GM12873 (cell line): ENCODE results near the gene SAYSD1.

Source experiments
- TF ChIP-seq, protein P1 (sequence below): IDR thresholded peaks from 2 replicates; pipeline ENCODE4 v1.5.1; 2012; ENCODE audit warnings: low read depth, mild to moderate bottlenecking, moderate library complexity, low read length, control low read depth; ENCODE audit not compliant: insufficient read depth; ENCODE audit errors: missing control alignments

Gene SAYSD1

DNA sequence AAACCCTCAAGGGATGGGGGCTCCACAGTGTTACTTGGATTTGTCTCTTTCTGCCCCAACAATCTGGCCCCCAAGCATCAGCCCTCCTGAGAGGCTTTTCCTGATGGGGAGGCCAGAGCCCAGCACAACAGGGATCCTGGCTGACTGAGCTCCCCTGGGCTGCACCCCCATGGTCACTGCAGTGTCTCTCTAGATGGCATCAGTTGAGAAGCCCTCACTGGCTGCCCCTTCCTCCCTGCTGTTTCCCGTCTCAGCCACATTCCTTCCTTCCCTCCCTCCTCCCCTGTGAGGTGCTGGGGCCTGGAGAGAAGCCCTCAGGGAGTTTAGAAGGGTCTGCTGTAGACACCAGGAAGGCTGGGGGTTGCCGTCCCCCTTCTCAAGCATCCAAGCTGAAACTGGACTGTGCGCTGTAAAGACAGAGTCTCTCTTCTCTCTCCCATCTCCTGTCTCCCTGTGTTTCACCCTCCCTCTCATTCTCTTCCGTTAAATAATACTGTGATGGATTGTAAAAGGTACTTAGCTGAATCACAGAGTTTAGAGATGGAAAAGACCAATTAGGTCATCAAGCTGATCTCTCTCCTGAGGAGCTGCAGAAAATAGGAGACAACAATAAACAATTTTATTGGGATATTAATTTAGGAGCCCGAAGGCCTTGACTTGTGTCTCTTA is 29.7 kb downstream of the SAYSD1 start:
- TF ChIP-seq, protein P1, sequence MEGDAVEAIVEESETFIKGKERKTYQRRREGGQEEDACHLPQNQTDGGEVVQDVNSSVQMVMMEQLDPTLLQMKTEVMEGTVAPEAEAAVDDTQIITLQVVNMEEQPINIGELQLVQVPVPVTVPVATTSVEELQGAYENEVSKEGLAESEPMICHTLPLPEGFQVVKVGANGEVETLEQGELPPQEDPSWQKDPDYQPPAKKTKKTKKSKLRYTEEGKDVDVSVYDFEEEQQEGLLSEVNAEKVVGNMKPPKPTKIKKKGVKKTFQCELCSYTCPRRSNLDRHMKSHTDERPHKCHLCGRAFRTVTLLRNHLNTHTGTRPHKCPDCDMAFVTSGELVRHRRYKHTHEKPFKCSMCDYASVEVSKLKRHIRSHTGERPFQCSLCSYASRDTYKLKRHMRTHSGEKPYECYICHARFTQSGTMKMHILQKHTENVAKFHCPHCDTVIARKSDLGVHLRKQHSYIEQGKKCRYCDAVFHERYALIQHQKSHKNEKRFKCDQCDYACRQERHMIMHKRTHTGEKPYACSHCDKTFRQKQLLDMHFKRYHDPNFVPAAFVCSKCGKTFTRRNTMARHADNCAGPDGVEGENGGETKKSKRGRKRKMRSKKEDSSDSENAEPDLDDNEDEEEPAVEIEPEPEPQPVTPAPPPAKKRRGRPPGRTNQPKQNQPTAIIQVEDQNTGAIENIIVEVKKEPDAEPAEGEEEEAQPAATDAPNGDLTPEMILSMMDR, result no peak

DNA sequence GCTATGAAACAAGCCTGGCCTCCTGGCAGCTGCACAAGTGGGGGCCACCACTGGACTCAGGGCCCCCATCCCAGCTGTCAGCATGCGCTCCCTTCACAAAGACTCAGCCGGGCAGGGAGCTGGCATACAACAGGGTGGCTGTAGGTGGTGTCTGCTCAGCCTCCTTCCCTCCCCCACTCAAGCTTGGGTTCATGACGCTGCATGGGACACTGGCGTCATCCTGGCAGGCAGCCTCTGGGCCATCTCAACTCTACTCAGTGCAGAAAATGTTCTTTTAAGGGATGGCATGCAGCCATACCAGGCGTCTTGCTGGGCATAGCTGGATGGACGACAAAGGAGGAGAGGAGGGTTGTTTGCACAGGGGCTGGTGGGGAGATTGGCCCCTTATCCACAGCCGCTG is 30.5 kb downstream of the SAYSD1 start:
- TF ChIP-seq, protein P1, result no peak

DNA sequence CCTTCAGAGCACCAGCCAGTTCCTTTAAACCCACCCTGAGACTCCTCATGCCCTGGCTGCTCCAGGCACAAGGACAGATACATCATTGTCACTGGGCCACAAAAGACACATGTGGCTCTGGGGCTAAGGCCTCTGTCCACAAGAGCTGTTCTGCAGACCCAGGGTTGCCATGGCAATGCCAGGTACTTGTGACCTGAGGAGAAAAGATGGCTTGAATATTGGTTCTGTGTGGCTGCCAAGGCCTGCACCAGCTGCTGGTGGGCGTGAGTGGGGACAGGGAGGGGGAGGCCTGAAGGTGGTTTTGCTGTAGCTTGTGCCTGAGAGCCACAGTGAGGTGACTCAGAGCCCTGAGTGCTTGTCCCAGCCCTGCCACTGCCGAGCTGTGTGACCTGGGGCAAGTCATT is 31.8 kb downstream of the SAYSD1 start:
- TF ChIP-seq, protein P1, result no peak

DNA sequence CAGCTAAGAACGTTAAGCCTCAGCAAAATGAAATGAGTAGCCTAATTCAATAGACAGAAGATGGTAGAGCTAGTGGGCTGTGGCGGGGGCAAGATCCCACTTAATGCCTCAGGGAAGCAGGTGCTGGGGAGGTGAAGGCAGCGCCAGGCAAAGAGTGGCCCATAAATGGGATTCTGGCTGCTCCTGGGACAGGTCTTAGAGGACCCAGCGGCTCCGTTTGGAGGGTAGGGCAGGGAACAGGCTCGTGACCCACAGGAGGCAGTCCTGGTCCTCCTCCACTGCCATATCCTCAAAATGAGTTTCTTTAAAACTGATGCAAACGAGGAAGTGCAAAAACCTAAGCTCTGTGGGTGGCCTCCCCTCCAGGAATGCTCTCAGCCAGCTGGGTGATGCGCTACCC is 32.7 kb downstream of the SAYSD1 start:
- TF ChIP-seq, protein P1, result no peak

DNA sequence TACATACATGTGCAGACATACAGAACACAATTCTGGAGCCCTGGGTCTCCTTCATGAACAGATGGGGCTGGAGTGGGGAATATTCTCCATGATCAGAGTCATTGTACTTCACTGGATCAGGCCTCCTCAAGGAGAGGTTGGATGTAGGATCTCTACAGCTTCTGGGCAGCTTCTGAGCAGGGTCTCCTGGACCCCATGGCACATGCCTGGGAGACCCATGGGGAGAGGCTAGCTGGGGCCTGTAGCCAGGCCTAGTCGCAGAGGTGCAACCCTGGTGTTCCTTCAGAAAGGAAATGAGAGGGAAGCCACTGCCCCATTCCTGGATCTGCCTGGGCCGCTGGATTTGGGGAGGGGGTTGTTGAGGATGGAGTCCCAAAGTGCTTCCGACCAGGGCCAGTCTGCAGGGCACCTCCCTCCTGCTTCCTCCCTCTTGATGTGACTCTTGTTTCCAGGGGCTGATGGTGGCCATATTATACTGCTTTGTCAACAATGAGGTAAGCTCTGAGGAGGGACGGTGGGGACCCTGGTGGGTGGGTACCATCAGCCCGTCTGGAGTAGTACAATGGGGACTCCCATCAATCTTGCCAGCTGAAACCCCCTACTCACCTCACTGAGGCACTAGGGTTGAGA is 34.6 kb downstream of the SAYSD1 start:
- TF ChIP-seq, protein P1, result no peak

DNA sequence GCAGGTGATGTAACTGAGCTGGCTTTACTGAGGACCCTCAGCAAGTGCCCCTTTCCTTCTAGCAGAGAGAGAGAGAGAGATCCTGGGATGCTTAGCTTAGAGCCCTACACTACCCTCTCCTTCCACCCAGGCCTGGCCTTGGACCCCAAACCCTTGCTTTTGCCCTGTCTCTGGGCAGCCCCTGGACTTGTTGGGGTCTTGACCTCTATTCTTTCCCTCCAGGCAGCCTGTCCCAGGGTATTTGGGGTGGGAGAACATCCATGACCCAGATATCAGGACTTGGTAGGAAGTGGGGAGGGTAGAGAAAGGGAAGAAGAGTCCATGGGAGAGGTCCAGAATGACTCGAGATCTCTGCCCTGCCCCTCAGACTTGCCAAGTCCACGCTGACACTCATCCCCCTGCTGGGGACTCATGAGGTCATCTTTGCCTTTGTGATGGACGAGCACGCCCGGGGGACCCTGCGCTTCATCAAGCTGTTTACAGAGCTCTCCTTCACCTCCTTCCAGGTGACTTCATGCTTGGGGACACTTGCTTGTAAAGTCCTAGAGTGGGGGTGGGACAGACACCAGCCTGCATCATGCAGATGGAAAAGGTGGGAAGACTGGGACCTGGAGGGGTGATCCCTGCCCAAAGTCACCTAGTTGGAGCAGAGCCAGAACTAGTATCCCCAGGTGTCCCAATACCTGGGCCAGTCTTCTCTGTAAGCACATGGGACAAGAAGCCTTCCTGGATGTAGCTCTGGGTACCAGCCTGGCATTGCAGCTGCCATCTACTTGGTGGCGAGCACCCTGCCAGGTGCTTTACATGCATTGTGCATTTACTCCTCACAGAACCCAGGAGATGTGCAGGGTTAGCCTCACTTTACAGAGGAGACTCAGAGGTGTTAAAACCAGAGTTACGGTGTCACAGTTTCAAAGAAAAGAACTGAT is 35.5 kb downstream of the SAYSD1 start:
- TF ChIP-seq, protein P1, result no peak

DNA sequence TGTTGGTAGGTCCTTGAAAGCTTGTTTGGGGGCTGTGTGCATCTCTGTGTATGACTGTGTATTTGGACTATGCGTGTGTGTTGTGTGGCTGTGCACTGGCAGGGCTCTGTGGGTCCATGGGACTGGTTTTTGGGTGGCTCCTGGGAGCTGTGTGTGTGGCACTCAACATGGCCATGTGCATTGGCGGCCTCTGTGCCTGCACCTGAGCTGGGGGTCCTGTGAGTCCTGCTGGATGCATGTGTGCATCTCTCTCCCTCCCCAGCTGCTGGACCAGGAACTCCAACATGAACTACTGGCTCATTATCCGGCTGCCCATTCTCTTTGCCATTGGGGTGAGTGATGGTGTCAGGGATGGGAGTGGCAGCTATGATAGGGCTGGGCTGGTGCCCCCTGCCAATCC is 36.3 kb downstream of the SAYSD1 start:
- TF ChIP-seq, protein P1, result no peak
